Neural cell (in vitro differentiated cells): ENCODE data around the gene CENPQ. TPM values are rescaled to one million over a fixed set of nuclear protein-coding genes. Genes with fewer than 3 reads are reported as not detected.

Experiments
- H2AFZ ChIP-seq: fragments of 200-600, 300-800 bp; sonication (generic), shearing (Covaris generic); 2 replicates; pipeline ENCODE4 v1.6.0; 2014; ENCODE audit warnings: low read depth, mild to moderate bottlenecking, antibody characterized with exemption, low read length, moderate library complexity
- H3F3A ChIP-seq: fragments of 200-600 bp; shearing (Covaris generic); 2 replicates; pipeline ENCODE4 v1.6.1; 2016; ENCODE audit warnings: mild to moderate bottlenecking, moderate library complexity, mixed read lengths, antibody characterized with exemption, low read length; ENCODE audit not compliant: insufficient read depth, poor library complexity, severe bottlenecking
- H3K27ac ChIP-seq: fragments of 200-600, 300-800 bp; sonication (generic), shearing (Covaris generic); 2 replicates; pipeline ENCODE4 v1.5.1; 2014; ENCODE audit warnings: mild to moderate bottlenecking, low read length, moderate library complexity
- H3K27me3 ChIP-seq: fragments of 300-800, 200-600 bp; sonication (generic), shearing (Covaris generic); 2 replicates; pipeline ENCODE4 v1.6.0; 2014; ENCODE audit warnings: mild to moderate bottlenecking, low read depth, low read length, moderate library complexity; ENCODE audit not compliant: insufficient read depth
- H3K36me3 ChIP-seq: fragments of 300-800, 200-600 bp; sonication (generic), shearing (Covaris generic); 2 replicates; pipeline ENCODE4 v1.5.1; 2014; ENCODE audit warnings: mild to moderate bottlenecking, antibody characterized with exemption, low read length, moderate library complexity; ENCODE audit not compliant: insufficient read depth
- H3K4me2 ChIP-seq: fragments of 300-800, 200-600 bp; sonication (generic), shearing (Covaris generic); 2 replicates; pipeline ENCODE4 v1.6.0; 2014; ENCODE audit warnings: mild to moderate bottlenecking, low read length
- H3K4me3 ChIP-seq: fragments of 300-800, 200-600 bp; sonication (generic), shearing (Covaris generic); 2 replicates; pipeline ENCODE4 v1.5.1; 2014; ENCODE audit warnings: mild to moderate bottlenecking, low read length, moderate library complexity
- H3K79me2 ChIP-seq: fragments of 200-600 bp; shearing (Covaris generic); replicated peaks from 2 replicates; pipeline ENCODE4 v1.6.0; 2014; ENCODE audit warnings: mild to moderate bottlenecking, low read length, moderate library complexity; ENCODE audit not compliant: insufficient read depth
- H3K9ac ChIP-seq: fragments of 300-800, 200-600 bp; sonication (generic), shearing (Covaris generic); 2 replicates; pipeline ENCODE4 v1.6.1; 2016; ENCODE audit warnings: mild to moderate bottlenecking, low read length, mixed read lengths
- H3K9me2 ChIP-seq: fragments of 200-600 bp; shearing (Covaris generic); 2 replicates; pipeline ENCODE4 v1.6.1; 2016; ENCODE audit warnings: mild to moderate bottlenecking, low read length, mixed read lengths; ENCODE audit not compliant: insufficient read depth
- H3K9me3 ChIP-seq: fragments of 200-600, 300-800 bp; sonication (generic), shearing (Covaris generic); 2 replicates; pipeline ENCODE4 v1.6.1; 2016; ENCODE audit warnings: mild to moderate bottlenecking, mixed run types, low read length, moderate library complexity, mixed read lengths
- H4K20me1 ChIP-seq: fragments of 200-600 bp; shearing (Covaris generic); 2 replicates; pipeline ENCODE4 v1.6.1; 2016; ENCODE audit warnings: mild to moderate bottlenecking, mixed run types; ENCODE audit not compliant: insufficient read depth
- EP300 ChIP-seq: fragments of 450-650 bp; conservative IDR thresholded peaks from 2 replicates; pipeline ENCODE4 v1.6.1; 2014; ENCODE audit warnings: antibody characterized with exemption, mild to moderate bottlenecking, moderate library complexity; ENCODE audit not compliant: poor library complexity, severe bottlenecking
- EZH2 ChIP-seq: fragments of 200-600, 300-800 bp; shearing (Covaris generic), sonication (generic); IDR thresholded peaks from 2 replicates; pipeline ENCODE4 v1.6.1; 2014; ENCODE audit warnings: antibody characterized with exemption, low read length, borderline replicate concordance, mild to moderate bottlenecking; ENCODE audit not compliant: insufficient read depth, poor library complexity, severe bottlenecking
- MXI1 ChIP-seq: fragments of 450-650 bp; conservative IDR thresholded peaks from 2 replicates; pipeline ENCODE4 v1.6.1; 2014; ENCODE audit warnings: antibody characterized with exemption, mild to moderate bottlenecking; ENCODE audit not compliant: poor library complexity, severe bottlenecking
- POLR2AphosphoS5 ChIP-seq: IDR thresholded peaks from 2 replicates; pipeline ENCODE4 v1.6.1; 2012
- RAD21 ChIP-seq: fragments of 450-650 bp; conservative IDR thresholded peaks from 2 replicates; pipeline ENCODE4 v1.6.1; 2014; ENCODE audit warnings: antibody characterized with exemption, mild to moderate bottlenecking, moderate library complexity
- SMC3 ChIP-seq: fragments of 450-650 bp; conservative IDR thresholded peaks from 2 replicates; pipeline ENCODE4 v1.6.1; 2014; ENCODE audit warnings: antibody characterized with exemption, mild to moderate bottlenecking, moderate library complexity; ENCODE audit not compliant: poor library complexity
- TAF1 ChIP-seq: IDR thresholded peaks from 2 replicates; pipeline ENCODE4 v1.6.1; 2012; ENCODE audit warnings: low read depth
- polyA plus RNA-seq: library from polyadenylated mRNA; depleted of rRNA; stranded (reverse); fragments of >200 nt; gene quantifications from 2 replicates; pipeline ENCODE4 v1.2.3, GENCODE V29; 2014
- TF ChIP-seq, protein P1 (sequence below): IDR thresholded peaks from 2 replicates; pipeline ENCODE4 v1.6.1; 2012; ENCODE audit warnings: borderline replicate concordance
- TF ChIP-seq, protein P2 (sequence below): fragments of 450-650 bp; IDR thresholded peaks from 2 replicates; pipeline ENCODE4 v1.5.1; 2014; ENCODE audit warnings: antibody characterized with exemption, mild to moderate bottlenecking, moderate library complexity; ENCODE audit not compliant: poor library complexity, severe bottlenecking

Gene CENPQ
- polyA plus RNA-seq, 1 donor from 2014 or later: 8.8 TPM

GRCh38 chr6:49523901-49524300, 60.7 kb downstream of the CENPQ start:
- H3K27me3 ChIP-seq: no peaks in the 10 kb centered on the region
- TF ChIP-seq, protein P1, sequence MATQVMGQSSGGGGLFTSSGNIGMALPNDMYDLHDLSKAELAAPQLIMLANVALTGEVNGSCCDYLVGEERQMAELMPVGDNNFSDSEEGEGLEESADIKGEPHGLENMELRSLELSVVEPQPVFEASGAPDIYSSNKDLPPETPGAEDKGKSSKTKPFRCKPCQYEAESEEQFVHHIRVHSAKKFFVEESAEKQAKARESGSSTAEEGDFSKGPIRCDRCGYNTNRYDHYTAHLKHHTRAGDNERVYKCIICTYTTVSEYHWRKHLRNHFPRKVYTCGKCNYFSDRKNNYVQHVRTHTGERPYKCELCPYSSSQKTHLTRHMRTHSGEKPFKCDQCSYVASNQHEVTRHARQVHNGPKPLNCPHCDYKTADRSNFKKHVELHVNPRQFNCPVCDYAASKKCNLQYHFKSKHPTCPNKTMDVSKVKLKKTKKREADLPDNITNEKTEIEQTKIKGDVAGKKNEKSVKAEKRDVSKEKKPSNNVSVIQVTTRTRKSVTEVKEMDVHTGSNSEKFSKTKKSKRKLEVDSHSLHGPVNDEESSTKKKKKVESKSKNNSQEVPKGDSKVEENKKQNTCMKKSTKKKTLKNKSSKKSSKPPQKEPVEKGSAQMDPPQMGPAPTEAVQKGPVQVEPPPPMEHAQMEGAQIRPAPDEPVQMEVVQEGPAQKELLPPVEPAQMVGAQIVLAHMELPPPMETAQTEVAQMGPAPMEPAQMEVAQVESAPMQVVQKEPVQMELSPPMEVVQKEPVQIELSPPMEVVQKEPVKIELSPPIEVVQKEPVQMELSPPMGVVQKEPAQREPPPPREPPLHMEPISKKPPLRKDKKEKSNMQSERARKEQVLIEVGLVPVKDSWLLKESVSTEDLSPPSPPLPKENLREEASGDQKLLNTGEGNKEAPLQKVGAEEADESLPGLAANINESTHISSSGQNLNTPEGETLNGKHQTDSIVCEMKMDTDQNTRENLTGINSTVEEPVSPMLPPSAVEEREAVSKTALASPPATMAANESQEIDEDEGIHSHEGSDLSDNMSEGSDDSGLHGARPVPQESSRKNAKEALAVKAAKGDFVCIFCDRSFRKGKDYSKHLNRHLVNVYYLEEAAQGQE: no peak
- TF ChIP-seq RAD21: no peak
- no peak for TF ChIP-seq TAF1
- TF ChIP-seq EZH2: no peak
- TF ChIP-seq MXI1: no peak
- no peak for TF ChIP-seq EP300
- TF ChIP-seq SMC3: no peak
- TF ChIP-seq, protein P2, sequence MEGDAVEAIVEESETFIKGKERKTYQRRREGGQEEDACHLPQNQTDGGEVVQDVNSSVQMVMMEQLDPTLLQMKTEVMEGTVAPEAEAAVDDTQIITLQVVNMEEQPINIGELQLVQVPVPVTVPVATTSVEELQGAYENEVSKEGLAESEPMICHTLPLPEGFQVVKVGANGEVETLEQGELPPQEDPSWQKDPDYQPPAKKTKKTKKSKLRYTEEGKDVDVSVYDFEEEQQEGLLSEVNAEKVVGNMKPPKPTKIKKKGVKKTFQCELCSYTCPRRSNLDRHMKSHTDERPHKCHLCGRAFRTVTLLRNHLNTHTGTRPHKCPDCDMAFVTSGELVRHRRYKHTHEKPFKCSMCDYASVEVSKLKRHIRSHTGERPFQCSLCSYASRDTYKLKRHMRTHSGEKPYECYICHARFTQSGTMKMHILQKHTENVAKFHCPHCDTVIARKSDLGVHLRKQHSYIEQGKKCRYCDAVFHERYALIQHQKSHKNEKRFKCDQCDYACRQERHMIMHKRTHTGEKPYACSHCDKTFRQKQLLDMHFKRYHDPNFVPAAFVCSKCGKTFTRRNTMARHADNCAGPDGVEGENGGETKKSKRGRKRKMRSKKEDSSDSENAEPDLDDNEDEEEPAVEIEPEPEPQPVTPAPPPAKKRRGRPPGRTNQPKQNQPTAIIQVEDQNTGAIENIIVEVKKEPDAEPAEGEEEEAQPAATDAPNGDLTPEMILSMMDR: no peak
- no peaks in the 10 kb centered on the region for H4K20me1 ChIP-seq
- no peak overlapping the region for H3K9ac ChIP-seq
- H3F3A ChIP-seq: no peaks in the 10 kb centered on the region
- no peaks in the 10 kb centered on the region for H3K79me2 ChIP-seq
- H3K9me3 ChIP-seq: no peaks in the 10 kb centered on the region
- H3K4me3 ChIP-seq: no peak overlapping the region
- H2AFZ ChIP-seq: no peak overlapping the region
- H3K27ac ChIP-seq: no peak overlapping the region
- no peak overlapping the region for H3K4me2 ChIP-seq
- no peaks in the 10 kb centered on the region for H3K9me2 ChIP-seq
- H3K36me3 ChIP-seq: no peaks in the 10 kb centered on the region

GRCh38 chr6:49524541-49524940, 61.4 kb downstream of the CENPQ start:
- Histone ChIP-seq H3K9ac (no peak overlapping the region), H3K27me3 (no peaks in the 10 kb centered on the region), H3K9me3 (no peaks in the 10 kb centered on the region), H3K27ac (no peak overlapping the region), H3K79me2 (no peaks in the 10 kb centered on the region), H3K4me2 (no peak overlapping the region), H3F3A (no peaks in the 10 kb centered on the region), H3K4me3 (no peak overlapping the region), H2AFZ (no peak overlapping the region), H3K9me2 (no peaks in the 10 kb centered on the region), H3K36me3 (no peaks in the 10 kb centered on the region), H4K20me1 (no peaks in the 10 kb centered on the region)
- TF ChIP-seq TAF1 (no peak), EZH2 (no peak), MXI1 (no peak), POLR2AphosphoS5 (no peak), EP300 (no peak), RAD21 (no peak), SMC3 (no peak)
- TF ChIP-seq, protein P1: no peak
- TF ChIP-seq, protein P2: no peak
